ENCODE data around the gene CAPN13.

Gene CAPN13

DNA sequence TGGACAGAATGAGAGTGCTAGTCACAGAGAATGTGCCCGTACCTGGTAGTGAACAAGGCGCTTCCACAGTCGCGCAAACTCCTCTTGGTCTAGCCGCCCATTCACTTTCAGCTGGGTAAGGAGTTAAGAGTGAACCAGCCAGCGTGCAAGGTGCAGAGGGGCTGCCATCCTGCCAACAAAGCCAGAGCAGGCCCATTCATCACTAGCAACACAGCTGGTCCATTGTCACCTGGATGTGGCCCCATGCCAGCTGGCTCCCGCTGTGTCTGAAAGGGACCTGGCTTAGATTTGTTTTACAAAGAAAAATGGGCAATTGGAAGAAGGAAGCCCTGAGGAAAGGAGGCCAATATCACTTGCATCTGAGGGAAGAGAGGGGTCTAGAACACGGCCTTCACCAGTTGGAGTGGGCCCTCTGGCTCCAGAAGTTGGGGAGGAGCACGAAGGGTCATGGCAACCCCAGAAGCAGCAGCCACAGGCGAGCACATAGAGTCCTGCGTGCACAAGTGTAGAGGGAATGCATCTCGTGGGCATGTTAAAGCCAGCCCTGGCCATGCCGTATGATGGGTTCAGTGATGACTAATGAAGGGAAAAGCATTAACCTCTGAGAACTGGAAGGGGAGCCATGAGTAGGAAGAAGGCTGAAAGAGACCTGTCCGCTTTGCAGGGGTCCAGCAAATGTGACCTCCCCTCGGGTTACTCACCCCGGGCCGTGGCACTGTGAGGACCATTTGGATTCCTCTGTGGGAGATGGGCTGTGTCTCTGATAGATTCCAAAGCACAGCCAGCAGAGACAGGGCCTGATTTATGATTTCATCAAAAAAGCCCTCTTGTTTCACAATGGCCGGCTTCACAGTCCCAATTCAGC is 70.6 kb downstream of the CAPN13 start:
- TF ChIP-seq, protein P1, sequence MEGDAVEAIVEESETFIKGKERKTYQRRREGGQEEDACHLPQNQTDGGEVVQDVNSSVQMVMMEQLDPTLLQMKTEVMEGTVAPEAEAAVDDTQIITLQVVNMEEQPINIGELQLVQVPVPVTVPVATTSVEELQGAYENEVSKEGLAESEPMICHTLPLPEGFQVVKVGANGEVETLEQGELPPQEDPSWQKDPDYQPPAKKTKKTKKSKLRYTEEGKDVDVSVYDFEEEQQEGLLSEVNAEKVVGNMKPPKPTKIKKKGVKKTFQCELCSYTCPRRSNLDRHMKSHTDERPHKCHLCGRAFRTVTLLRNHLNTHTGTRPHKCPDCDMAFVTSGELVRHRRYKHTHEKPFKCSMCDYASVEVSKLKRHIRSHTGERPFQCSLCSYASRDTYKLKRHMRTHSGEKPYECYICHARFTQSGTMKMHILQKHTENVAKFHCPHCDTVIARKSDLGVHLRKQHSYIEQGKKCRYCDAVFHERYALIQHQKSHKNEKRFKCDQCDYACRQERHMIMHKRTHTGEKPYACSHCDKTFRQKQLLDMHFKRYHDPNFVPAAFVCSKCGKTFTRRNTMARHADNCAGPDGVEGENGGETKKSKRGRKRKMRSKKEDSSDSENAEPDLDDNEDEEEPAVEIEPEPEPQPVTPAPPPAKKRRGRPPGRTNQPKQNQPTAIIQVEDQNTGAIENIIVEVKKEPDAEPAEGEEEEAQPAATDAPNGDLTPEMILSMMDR (conservative IDR thresholded peaks at IDR 0.05) = no peak
- no peak overlapping the region for H3K27ac ChIP-seq

DNA sequence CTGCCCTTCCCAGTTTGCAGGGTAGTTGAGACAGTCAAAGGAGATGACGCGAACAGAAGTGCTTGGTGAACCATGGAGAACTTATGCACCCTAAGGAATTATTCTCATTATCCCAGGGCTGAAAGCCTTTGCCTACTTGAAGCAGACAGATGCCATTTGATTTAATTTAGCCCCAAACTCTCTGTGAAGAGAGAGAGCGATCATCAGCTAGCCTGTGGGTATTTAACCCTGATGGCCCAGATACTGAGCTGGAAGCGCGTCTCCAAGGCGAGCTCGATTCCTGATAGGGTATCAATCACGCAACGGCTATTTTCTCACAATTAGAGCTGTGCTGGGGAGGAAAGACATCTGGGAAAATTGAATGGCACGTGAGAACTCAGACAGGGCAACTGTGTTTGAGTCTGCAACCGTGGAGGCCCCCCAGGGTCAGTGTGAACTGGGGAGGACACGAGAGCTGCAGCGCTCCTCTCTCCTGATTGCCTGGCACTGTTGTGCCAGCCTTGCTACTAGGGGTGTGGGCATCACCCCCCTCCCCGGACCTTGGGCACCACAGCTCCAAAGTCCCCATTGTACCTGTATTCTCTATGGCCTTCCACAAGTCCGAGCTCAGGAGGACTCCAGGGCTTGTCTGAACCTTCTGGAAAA is 73.2 kb downstream of the CAPN13 start:
- H3K27ac ChIP-seq = no peak overlapping the region
- TF ChIP-seq, protein P1 (conservative IDR thresholded peaks at IDR 0.05) = no peak

DNA sequence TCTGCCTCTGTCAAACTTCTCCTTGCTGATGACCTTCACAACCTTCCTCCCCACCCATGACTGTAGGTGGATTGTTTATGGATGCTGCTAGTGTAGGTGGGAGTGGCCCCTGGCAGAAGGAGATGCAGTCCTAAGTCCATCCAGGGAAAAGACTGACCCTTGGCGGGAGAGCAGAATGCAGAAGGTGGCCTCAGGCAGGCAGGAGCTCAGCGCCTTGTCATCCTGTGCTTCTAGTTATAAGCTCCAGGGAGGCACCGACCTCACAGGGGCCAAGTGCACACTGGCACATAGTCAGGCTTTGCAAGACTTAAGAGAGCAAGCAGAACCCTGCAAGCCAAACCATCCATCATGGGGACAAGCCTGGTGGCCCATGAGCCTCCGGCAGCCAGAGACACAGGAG is 74.4 kb downstream of the CAPN13 start:
- TF ChIP-seq, protein P1 (conservative IDR thresholded peaks at IDR 0.05) = no peak

DNA sequence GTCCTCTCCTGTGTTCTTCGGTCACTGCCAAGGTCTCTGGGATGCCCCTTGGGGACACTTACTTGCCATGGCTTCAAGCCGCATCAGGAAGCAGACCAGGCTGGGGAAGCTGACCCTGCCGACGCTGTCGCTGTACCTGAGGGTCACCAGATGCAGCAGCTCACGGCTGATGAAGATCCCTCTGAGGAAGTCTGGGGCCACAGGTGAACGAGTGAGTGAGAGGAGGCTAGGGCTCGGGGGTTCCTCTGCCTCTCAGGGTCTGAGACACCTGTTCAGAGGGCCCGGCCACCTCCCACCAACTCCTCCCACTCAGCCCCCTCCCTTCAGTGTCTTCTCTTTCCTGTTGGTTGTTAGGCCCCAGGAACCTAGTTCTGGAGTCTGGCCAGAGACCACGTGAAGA is 74.9 kb downstream of the CAPN13 start:
- H3K27ac ChIP-seq = no peak overlapping the region
- TF ChIP-seq, protein P1 (conservative IDR thresholded peaks at IDR 0.05) = no peak

More for the DNA sequence above, 74.4 kb downstream of the CAPN13 start:
- no peak overlapping the region for H3K27ac ChIP-seq

DNA sequence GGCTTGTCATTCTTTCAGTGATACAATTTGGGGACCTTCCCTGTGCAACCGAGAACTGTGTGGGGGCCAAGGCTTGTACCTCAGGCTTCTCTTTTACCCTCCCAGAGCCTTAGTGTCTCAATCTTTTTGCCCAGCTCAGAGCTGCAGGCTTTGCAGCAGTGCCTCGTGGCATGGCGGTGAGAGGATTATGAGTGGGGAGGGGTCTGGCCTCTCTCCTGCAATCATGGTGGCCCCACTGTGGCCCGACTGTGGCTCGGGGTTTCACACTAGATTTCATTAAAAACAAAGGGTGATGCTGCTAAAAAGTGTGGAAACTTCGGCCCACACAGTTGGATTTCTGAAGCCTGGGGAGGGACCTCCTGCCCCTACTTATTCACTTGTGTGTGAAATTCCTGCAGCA is 75.5 kb downstream of the CAPN13 start:
- TF ChIP-seq, protein P1 (conservative IDR thresholded peaks at IDR 0.05) = no peak
- no peak overlapping the region for H3K27ac ChIP-seq

DNA sequence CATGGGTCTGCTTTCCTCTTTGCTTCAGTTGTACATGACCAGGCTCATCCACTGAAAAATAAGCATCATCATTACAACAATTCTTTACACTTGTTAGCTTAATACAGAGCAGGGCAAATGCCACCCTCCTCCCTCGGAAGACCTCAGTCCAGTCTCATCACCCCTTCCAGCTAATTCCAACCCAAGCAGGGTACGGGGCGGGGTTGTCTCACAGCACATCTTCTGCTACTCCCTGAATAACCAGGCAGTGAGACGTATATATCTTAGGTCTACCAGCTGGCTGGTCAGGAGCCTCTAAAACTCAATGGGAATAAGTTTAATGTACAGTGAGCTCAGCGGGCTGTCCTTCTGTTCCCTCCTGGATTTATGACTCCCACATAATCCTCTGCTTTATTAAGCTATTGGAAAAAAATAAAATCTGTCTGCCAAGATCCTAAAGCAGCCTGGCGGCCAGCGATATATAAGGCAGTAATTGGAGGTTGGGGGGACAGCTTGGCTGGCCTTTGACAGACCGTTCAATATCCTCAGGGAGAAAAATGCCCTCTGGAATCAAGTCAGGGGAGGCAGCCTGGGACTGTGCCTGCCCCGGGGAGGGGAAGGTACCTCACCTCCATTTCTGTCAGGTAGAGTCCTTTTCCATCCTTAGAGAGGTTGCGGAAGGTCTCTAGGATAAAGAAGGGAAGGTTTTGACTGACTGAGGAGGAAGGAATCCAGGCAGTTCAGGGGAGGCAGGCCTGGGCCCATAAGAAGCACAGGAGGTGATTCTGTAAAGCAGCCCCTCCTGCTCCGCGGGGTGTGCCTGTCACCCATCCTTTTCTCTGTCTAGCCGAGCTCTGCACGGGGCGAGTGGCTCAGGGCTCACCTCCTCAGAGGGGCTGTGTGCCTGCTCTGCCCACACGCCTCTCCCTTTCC is 76.3 kb downstream of the CAPN13 start:
- no peak overlapping the region for H3K27ac ChIP-seq
- TF ChIP-seq, protein P1 (conservative IDR thresholded peaks at IDR 0.05) = no peak

DNA sequence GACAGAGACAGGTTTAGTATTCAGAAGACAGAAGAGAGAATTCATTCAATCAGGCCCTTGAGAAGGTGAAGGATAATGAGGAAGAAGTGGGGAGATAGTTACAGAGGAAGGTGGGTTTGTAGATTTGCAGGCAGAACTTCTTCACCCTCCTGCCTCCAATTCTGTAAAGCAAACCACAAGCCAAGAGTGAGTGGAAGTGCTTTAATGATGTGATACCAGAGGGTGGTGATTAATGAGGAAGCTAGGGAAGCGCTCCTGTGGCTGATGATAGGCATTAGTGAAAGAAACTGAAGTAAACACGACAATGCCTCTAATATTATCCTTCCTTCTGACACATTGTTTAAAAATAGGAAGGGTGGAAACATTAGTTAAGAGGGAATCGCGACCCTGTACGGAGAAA is 78.2 kb downstream of the CAPN13 start:
- TF ChIP-seq, protein P1 (conservative IDR thresholded peaks at IDR 0.05) = no peak
- H3K27ac ChIP-seq = no peak overlapping the region

All from VCaP (cell line).